HG03103 (cell line): ENCODE data around the gene RAI14.
"Not testable (repeated sequence)": the region's sequence is repeated elsewhere in the genome, so short reads cannot be mapped to it uniquely, and the experiment has no call there.

ENCODE experiments used
- ATAC-seq: cut with Tn5 transposase; IDR thresholded peaks from one replicate; pipeline ENCODE4 v1.9.1; 2021; ENCODE audit warnings: low read depth; ENCODE audit not compliant: unreplicated experiment

The RAI14 gene

DNA sequence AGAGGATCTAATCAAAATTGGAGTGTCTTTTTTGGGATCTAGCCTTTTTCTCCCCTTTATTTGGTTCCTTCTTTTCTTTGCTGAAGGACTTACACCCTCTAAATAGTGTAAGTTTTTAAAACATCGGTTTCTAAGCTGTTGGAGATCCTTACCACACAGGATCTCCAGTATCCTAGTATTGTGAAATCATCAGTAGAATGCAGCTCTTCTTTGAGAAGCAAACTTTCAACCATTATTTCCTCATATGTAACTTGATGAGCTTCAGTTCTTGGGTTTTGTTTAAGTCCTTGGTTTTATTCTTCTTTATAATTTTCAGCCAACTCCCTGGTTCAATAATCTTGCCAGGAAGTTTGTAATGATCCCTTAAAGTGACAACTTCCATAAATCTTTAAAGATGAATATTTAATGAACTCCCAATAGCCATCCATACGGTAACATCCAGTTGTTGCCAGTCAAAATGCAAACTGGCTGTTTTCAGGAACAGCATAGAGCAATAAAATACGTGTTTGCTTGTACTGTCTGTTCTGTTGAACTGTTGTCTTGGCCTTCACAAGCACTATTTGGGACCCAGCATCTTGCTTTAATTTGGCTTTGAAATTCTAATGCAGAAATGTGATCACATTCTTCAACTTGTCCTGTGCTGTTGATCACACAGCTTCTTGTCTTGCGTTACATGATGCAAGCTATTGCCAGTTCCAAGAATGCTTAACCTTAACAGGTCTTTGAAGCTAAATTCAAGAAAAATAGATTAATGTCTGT lies 148.0 kb downstream of the RAI14 start:
- ATAC-seq, result no peak

GRCh38 chr5:34804913-34805312 lies 148.8 kb downstream of the RAI14 start:
- no peak for ATAC-seq

- ATAC-seq, result no peak
Observed at GRCh38 chr5:34806532-34806931, 150.4 kb downstream of the RAI14 start.

DNA sequence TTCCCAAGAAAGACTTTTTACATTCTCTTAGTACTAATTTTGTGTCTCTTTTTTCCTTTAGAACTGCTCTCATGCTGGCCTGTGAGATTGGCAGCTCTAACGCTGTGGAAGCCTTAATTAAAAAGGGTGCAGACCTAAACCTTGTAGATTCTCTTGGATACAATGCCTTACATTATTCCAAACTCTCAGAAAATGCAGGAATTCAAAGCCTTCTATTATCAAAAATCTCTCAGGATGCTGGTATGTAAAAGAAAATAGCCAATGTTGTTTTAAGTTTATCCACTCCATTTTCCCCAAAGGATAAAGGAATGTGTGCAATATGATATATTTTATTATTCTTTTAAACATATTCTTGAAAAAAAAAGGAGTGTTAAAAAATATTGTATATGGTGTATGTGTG lies 155.6 kb downstream of the RAI14 start:
- ATAC-seq, result no peak

- ATAC-seq, result no peak
Observed at GRCh38 chr5:34813509-34813908, 157.4 kb downstream of the RAI14 start.

DNA sequence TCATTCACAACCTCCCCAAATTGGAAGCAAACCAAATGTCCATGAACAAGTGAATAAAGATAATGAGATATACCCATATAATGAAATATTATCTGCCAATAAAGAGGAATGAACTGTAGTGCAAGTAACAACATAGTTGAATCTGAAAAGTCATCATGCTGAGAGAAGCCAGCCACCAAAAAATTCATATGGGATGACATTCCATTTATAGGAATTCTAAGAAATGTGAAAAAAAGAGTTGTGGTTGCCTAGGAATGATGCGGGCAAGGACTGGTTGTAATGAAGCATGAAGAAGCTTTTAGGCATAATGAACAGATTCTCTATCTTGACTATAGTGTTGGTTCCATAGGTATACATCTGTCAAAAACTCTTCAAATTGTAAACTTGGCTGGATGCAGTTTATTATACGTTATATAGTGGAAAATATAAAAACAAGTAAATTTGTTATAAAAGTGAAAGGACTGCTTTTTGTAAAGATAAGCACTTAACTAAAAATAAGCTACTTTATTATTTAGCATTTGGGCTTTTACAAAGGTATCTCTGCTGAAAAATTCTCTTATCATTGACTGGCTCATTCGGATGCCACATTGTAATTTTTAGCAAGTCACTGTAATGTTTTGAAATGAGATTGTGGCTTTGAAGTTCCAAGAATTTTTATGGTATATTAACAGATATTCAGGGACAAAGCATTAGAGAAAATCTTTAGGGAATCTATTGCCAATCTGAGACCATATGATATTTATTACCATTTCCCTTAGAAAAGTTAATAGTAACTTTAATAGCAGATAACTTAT lies 161.6 kb downstream of the RAI14 start:
- ATAC-seq, result no peak

GRCh38 chr5:34818717-34819116 lies 162.6 kb downstream of the RAI14 start:
- no peak for ATAC-seq

GRCh38 chr5:34820593-34820992 lies 164.5 kb downstream of the RAI14 start:
- ATAC-seq, result no peak

DNA sequence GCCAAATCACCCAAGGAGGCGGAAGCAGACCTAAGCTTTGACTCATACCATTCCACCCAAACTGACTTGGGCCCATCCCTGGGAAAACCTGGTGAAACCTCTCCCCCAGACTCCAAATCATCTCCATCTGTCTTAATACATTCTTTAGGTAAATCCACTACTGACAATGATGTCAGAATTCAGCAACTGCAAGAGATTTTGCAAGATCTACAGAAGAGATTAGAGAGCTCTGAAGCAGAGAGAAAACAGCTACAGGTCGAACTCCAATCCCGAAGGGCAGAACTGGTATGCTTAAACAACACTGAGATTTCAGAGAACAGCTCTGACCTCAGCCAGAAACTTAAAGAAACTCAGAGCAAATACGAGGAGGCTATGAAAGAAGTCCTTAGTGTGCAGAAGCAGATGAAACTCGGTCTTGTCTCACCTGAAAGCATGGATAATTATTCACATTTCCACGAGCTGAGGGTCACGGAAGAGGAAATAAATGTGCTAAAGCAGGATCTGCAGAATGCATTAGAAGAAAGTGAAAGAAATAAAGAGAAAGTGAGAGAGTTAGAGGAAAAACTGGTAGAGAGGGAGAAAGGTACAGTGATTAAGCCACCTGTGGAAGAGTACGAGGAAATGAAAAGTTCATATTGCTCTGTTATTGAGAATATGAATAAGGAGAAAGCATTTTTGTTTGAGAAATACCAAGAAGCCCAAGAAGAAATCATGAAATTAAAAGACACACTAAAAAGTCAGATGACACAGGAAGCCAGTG lies 167.0 kb downstream of the RAI14 start:
- ATAC-seq, result no peak

GRCh38 chr5:34826347-34826746 lies 170.2 kb downstream of the RAI14 start:
- no peak for ATAC-seq

DNA sequence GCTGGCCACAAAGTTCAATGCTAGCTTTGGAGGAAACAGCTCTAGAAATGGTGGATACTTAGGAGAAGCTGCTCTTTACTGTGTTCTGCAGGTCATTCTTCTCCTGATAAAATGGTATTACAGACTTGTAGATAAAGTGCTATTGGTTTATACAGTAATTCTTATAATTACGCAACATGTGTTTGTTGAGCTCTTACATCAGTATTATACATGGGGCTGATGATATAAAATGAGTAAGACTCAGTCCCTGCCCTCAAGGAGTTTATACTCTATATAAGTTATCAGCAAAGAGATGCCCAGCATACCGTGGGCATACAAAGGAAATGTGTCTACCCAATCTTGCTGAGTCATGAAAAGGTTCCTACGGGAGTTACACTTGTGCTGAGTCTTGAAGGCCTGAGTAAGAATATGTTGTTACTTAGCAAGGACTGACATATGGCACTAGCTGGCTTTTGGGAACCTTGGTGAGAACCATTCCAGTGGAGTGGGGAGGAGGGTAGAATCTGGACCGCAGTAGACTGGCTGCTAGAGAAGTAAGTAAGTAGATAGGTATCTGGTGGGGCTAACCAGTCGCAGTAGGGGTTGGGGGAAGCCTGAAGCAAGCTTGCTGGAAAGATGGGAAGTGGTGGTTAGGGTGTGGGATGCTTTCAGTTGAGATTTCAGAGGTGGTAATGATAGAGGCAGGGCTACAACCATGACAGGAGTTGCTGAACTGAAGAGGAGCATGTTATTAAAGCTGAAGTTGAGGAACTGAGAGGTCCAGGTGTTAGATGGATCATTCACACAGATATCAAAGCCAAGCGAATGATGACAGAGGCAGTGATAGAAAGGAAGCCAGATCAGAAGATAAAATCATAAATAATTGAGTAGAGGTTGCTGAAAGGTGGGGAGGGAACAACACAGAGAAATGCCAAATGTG lies 171.7 kb downstream of the RAI14 start:
- ATAC-seq, result no peak

DNA sequence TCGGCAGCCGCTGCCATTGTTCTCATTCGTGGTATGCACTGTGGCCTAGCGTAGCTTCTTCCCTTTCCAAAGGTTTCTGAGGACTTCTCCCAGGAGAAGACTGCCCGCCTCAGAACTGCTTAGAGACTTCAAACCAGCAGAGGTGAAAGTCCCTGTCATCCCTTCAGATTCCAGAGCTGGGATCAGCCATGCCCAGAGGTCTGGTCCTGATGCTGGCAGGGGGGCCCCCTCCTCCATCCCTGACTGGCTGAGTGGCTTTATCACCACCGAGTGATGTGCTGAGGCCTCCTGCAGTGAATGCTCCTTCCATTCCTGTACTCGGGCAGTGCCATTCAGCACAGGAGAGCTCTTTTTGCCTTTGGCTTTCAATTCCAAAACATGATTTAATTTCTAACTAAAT lies 174.7 kb downstream of the RAI14 start:
- not testable (repeated sequence) for ATAC-seq

DNA sequence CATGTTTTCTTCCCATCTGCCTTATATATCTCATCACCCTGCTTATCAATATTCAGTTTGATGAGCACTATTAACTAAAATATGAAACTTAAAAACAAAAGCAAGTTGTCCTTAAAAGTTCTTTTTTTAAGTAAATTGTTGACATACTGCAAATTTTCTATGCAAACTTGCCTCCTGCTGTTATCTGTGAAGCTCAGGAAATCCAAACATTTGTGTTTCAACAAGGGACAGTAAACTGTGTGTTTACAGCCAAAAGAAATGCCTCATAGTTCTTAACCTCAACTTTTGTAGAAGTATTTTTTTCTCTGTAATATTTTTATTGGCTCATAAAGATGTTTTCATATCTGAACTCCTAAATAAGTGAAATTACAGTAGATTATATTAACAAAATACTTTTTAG lies 175.2 kb downstream of the RAI14 start:
- ATAC-seq, result no peak

GRCh38 chr5:34832568-34832967 lies 176.4 kb downstream of the RAI14 start:
- no peak for ATAC-seq

DNA sequence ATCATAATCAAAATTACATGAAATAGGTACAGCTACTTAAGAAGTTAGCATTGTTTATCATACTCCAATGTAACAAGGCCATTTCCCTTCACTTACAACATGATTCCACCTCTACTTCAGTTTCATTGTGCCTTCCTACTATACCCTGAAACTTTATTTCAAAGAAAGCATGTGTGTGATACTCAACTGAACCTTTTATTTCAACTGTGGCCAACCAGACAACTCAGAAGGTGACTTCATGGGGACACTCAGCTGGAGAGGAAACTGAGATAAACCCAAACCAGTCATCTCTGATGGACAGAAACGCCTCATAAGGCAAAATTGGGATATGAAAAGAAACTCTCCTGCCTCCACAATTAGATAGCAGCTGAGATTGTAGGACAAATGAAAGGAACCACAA lies 177.0 kb downstream of the RAI14 start:
- ATAC-seq, result no peak

GRCh38 chr5:34833976-34834793 lies 178.1 kb downstream of the RAI14 start:
- ATAC-seq, result no peak

DNA sequence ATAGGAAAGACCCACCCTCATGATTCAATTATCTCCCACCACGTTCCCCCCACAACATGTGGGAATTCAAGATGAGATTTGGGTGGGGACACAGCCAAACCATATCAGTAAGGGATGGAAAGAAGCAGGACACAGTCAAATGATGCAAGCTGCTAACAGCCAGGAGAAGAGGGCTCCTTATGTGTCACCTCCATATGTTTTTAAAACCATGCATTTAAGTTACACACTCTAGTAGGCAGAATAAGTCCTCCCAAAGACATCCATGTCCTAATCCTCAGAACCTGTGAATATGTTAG lies 178.6 kb downstream of the RAI14 start:
- no peak for ATAC-seq

DNA sequence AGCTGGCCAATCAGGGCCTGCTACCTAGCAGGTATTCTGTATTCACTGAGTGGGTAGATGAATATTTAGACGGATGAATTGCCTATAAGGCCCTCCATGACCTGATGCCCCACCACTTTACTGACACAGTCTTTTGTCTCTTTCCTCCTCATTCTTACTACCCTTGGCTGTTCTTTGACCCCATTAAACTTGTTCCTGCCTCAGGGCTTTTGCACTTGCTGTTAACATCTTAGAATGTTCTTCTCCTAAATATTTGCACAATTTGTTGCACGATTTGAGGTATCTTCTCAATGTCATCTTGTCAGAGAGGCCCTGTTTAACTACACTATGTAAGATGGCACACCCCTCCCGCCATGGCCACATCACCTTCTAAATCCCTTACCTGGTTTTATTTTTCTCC lies 179.5 kb downstream of the RAI14 start:
- no peak for ATAC-seq

DNA sequence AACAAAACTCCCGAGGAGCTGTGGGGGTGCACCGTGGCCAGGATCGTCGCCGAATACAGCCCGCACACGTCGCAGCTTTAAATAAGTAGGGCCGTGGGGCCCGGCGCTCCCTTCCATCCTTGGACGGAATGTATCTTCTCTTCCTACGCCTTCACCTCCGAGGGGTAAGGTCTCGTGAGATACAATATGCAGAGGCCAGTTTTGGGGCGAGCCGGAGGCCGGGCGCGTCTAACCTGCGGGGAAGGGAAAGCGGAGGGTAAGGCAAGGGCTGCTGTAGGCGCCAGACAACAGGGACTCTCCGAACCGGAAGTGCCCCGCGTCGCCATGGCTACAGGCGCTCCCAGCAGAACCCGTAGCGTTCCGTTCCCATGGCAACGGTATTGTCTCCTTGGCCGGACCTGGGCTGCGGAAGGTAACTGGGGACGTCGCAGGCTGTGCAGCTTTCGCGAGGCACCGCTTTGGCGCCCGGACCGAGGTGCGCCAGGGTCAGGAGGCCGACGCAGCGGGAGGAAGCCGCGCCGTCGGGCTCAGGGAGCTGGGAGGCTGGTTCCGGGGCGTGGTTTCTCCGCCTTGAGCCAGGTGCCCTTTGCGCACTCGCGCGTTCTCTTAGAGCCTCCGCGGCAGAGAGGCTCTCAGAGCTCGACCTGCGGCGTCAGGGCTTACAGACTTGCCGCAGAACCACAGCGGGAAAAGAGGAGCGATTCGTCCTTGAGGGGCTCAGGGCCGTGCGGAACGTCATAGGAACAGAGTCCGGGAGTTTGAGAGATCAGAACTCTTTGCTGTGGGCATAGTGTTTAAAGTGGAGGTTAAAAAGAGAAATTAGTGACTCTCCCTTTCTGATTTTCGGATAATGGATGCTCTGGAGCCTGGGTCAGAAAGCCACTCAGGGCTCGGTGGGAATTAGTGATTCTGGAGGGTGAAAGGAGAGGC lies 182.9 kb downstream of the RAI14 start, which contains the start of gene TTC23L:
TSS of gene TTC23L (plus strand) at position 380 of the 930 bp plus-strand sequence. CDS start 1,508 bp downstream, outside the sequence.
- ATAC-seq, result peak; percentile 92
